H1 (cell line): ENCODE results near the gene LPO.

ENCODE experiments used
- CTCF ChIP-seq, 3 experiments: IDR thresholded peaks; 1 replicate in 2 of 3; 2 replicates in 1 of 3; pipeline versions ENCODE4 v1.5.1 to v1.6.1; 2011; ENCODE audit warnings: low read length in 3 of 3, mild to moderate bottlenecking in 3 of 3, inconsistent platforms in 2 of 3, low read depth in 1 of 3, moderate library complexity in 1 of 3; ENCODE audit not compliant: insufficient read depth in 1 of 3; ENCODE audit errors: control extremely low read depth in 1 of 3
- POLR2AphosphoS5 ChIP-seq: IDR thresholded peaks from 2 replicates; pipeline ENCODE4 v1.6.1; 2011; ENCODE audit warnings: low read depth, low read length
- YY1 ChIP-seq: IDR thresholded peaks from 2 replicates; pipeline ENCODE4 v1.6.1; 2011; ENCODE audit warnings: low read depth, mild to moderate bottlenecking, low read length

GRCh38 chr17:58275417-58275816 lies 37.0 kb downstream of the LPO start:
- TF ChIP-seq POLR2AphosphoS5 (no peak), YY1 (no peak), CTCF (IDR thresholded peaks at IDR 0.05; ENCODE audit: control extremely low read depth in 1 of 3, insufficient read depth in 1 of 3, low read depth in 1 of 3, low read length in 3 of 3) (no peak)
